HG03520 (cell line): ENCODE data around the gene ATP2B2.

Experiments
- ATAC-seq: cut with Tn5 transposase; IDR thresholded peaks from one replicate; pipeline ENCODE4 v1.9.1; 2021; ENCODE audit warnings: mild to moderate bottlenecking, moderate library complexity; ENCODE audit not compliant: unreplicated experiment

Gene ATP2B2

DNA sequence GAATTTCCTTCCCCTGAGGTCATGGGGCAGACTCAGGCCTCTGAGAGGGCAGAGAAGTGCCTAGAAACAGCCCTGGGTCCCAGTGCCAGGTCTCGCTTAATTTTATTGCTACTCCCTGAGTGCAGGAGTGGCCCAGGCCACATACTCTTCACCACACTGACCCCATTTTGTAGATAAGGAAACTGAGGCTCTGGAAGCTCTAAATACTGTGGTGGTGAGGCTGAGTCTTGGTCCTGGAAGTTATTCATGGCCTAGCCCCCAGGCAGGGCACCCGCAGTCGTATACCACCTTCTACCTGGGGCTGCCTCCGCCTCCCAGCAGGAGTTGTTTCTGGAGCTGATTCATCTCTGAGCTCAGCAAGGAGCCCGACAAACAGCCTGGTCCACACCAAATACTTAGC is 9.8 kb downstream of the ATP2B2 start:
- no peak for ATAC-seq

DNA sequence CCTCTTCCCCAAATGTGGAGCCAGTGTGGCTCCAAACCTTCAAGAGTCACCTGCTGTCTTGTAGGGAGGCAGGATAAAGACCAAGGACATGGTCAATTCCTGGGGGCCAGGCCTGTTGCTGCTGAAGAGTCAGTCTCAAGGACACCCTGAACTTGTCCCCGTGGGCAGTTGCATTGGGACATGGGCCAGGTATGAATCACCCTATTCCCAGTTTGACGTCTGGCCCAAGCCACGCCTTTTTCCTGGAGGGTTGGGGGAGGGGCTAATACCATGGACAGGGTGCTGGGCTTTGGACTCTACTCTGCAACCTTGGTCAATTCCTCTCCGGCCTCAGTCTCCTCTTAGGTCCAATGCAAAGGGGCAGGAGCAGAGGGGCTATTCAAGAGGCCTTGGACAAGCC is 10.4 kb downstream of the ATP2B2 start:
- no peak for ATAC-seq

GRCh38 chr3:10494180-10494579 is 11.2 kb downstream of the ATP2B2 start:
- no peak for ATAC-seq

DNA sequence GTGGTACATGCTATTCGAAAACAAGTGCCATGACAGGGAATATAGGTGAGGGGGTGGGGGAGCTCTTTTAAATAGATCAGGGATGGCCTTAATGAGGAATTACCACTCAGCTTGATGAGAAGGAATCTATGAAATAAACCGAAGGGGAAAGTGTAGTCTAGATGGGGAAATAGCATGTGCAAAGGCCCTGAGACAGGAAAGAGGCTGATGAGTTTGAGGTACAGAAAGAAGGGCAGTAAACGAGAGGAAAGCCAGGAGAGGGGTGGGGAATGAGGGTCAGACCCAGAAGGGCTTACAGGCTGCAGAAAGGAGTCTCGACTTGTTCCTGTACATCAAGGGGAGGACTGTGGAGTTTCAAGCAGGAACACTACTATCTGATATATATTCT is 12.2 kb downstream of the ATP2B2 start:
- ATAC-seq, result no peak

- no peak for ATAC-seq
These were observed 12.8 kb downstream of the ATP2B2 start for GRCh38 chr3:10492364-10493201.

- no peak for ATAC-seq
These were observed 15.5 kb downstream of the ATP2B2 start for GRCh38 chr3:10489746-10490483.

- ATAC-seq, result no peak
These were observed 17.3 kb downstream of the ATP2B2 start for GRCh38 chr3:10487988-10488633.

GRCh38 chr3:10485806-10486205 is 19.6 kb downstream of the ATP2B2 start:
- no peak for ATAC-seq

GRCh38 chr3:10485380-10485779 is 20.0 kb downstream of the ATP2B2 start:
- ATAC-seq, result no peak

DNA sequence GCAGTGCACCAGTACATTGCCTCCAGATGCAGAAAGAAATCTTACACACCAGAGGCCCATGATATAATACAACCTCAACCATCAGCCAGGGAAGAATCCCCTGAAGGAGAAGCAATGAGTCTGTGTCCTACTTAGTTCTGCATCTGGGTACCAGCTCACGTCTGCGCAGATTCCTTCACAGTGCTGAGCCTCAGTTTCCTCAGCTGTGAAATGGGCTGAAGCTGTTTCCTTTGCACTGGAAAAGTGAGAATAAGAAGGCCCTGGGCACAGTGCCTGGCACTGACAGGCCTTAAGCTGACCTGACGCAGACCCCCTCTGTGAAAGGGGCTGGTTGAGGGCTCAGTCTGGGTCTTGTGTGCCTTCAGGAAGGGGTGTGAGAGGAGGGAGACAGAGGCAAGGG is 20.7 kb downstream of the ATP2B2 start:
- no peak for ATAC-seq

GRCh38 chr3:10483686-10484345 is 21.6 kb downstream of the ATP2B2 start:
- no peak for ATAC-seq

DNA sequence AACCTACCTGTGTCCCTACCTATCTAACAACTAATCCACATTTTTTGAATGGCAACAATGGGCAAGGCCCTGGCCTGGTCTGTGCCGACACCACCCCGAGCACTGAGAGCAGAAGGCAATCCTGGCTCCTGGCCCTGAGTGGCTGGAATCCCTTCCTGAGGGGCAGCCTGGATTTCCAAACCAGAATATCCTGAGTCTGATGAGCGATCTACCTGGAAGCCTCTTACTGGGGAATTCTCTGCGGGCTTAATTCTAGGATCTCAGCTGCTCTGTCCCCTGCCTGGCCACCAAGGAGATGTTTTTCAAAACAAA is 22.1 kb downstream of the ATP2B2 start:
- no peak for ATAC-seq

DNA sequence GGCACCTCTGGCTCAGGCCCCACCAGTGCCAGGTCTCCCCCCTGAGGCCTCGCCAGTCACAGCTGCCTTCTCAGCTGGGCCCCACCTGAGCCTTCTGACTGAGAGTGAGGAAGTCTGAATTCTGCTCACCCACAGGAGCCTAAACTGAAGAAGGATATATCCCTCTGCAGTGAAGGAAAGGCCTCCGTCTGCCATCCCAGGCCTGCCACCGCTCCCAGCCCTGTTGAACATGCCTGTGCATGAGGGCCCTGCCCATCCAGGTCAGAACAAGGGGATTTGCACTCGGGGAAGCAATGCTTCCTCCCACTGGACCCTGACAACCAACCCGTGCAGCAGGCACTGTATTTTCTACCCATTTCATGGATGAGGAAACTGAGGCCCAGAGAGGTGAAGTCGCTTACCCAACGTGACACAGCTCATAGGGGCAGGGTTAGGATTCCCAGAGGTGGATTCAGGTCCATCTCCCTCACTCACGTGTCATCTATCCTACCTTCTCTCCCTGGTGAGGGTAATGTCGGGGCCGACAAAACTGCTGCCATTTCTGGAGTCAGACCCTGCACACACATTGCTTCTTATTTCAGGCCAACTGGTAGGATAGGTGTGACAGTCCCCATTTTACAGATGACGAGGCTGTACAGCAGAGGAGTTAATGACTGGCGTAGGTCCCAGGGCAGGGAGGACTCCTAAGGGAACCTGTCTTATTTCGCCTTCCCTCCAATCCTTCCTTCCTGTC is 22.6 kb downstream of the ATP2B2 start:
- ATAC-seq, result no peak

DNA sequence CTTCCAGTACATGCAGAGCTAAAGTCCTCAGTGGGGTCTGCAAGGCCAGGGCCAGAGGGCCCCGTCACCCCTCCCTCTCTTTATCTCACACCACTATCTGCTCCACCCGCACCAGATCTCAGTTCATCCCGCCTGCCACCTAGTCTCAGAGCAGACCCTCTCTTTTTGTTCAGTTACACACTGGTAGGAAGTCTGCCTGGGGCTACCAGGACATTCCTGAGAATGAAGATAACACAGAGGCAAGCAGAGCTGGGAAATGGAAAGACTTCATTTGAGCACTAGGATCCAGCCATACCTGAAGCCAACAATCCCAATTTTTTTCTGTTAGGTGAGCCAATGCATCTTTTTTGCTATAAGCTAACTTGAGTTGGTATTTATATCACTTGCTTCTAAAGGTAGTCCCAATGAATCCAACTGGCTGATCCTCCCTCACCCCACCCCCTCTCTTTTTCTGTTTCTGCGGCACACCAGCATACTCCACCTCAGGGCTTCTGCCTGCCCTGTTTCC is 24.5 kb downstream of the ATP2B2 start:
- no peak for ATAC-seq

GRCh38 chr3:10479311-10479710 is 26.1 kb downstream of the ATP2B2 start:
- no peak for ATAC-seq

DNA sequence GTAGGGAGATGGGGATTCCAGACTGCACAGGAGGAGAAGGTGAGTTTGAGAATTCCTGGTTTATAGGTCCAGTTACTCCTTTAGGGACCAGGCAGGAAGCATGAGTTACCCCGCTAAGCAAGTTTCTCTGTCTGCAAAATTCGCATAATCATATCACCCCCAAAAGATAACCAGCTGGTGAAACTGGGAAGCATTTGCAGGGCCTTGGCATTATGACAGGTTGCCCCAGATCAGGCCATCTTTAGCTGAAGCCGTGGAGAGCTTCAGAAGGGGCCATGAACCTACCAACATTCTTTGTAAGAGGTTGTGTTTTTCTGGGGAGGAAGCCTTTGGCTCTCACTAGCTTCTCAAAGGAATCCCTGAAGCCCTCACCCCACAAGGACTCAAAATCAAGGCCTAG is 29.4 kb downstream of the ATP2B2 start:
- no peak for ATAC-seq

DNA sequence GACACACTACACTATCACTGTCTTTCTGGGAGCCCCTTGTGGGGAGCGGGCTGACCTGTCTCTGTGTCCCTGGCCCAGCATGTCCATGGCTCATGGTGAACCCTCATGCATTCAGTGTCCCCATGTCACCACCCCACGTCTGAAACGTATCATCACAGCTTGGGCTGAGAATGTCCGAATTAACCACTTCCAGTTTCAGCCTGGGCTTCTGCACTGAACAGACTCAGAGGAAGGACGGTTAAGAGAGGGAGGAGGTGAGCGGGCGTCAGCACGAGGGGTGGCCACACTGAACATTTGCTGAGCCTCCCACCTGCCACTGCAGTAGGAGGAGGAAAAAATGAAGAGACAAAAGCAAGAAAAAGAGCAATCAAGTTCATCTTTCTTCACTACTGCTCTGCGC is 30.5 kb downstream of the ATP2B2 start:
- ATAC-seq, result no peak

DNA sequence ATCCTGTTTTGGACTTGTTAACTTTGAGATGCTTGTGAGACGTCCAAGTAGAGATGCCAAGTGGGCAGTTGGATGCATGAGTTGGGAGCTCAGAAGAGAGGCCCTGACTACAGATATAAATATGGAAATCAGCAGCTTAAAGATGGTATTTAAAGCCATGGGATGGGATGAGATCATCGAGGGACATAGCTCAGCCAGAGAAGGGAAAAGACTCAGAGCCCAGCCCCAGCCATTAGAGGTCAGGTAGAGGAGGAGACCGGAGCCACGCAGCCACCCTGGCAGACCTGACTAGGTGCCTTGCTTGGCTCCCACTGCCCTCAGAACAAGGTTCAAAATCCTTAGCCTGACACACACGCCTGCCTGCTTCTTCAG is 31.1 kb downstream of the ATP2B2 start:
- ATAC-seq, result no peak

DNA sequence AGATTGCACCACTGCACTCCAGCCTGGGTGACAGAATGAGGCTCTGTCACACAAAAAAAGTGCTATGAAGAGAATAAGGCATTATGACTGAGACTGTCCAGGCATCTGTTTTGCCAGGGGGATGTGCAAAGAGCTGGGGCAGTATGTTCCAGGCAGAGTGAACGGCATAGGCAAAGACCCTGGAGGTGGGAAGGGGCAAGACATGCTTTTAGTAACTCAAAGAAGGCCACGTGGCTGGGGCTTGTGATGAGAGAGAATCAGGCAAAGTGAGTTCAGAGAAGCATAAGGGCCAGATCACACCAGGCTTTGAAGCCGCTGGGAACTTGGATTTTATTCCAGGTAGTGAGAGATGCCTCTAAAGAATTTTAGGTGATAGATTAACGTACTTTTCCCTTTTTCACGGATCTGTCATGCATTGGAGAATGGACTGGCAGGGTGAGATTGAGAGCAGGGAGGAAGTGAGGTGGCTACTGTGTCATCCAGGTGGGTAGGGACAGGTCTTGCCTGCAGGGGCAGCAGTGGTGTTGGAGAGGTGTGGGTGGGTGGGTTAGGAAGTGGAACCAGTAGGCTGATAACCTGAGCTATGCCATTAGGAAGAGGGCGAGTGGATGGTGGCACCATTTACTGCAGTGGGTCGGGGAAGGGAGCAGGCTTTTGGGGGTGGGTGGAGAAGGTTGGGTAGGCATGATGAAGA is 31.7 kb downstream of the ATP2B2 start:
- no peak for ATAC-seq

DNA sequence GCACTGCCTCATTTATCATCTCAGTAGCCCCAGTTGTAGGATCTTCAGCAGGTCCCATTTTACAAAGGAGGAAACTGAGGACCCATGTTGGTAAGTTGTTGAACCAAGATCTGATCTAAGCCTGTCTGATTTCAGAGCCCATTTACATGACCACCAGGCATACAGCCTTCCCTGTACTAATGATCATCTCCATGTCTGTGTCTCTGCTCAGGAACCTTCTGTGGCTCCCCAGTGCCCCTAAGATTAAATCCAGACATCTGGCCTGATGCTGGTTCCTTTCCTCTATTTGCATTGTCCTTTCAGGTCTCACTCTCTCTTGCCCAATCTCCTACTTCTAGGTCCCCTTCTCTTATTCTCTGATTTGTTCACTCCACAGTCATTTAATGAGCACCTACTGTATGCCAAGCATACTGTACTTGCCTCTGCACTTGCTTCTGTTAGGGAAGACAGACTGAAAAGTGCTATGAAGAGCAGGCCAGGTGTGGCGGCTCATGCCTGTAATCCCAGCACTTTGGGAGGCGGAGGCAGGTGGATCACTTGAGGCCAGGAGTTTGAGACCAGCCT is 32.4 kb downstream of the ATP2B2 start:
- ATAC-seq, result no peak
